Neutrophil (primary cell): ENCODE data around the gene SSTR3.

Source experiments
- H3K27ac ChIP-seq: fragments of 200-600 bp; sonication (generic); 2 replicates; pipeline ENCODE4 v1.5.1; 2016; ENCODE audit warnings: mild to moderate bottlenecking, moderate library complexity
- H3K27me3 ChIP-seq: fragments of 200-600 bp; sonication (generic); 2 replicates; pipeline ENCODE4 v1.6.0; 2016; ENCODE audit warnings: mild to moderate bottlenecking
- H3K36me3 ChIP-seq: fragments of 200-600 bp; sonication (generic); 2 replicates; pipeline ENCODE4 v1.5.1; 2017
- H3K4me1 ChIP-seq, 2 experiments: fragments of 200-600 bp in 1 of 2; sonication (generic) in 1 of 2; 1 replicate in 1 of 2; 2 replicates in 1 of 2; pipeline versions ENCODE4 v1.5.1 to v1.6.1; 2013 to 2016; ENCODE audit warnings: low read depth in 1 of 2, low read length in 1 of 2, mild to moderate bottlenecking in 1 of 2, moderate library complexity in 1 of 2; ENCODE audit not compliant: control insufficient read depth in 1 of 2, insufficient read depth in 1 of 2
- H3K4me3 ChIP-seq, 2 experiments: fragments of 200-600 bp in 1 of 2; sonication (generic) in 1 of 2; 1 replicate in 1 of 2; 2 replicates in 1 of 2; pipeline ENCODE4 v1.5.1; 2013 to 2016; ENCODE audit warnings: low read depth in 1 of 2, low read length in 1 of 2, mild to moderate bottlenecking in 1 of 2, moderate library complexity in 1 of 2
- H3K9me3 ChIP-seq: fragments of 200-600 bp; sonication (generic); 2 replicates; pipeline ENCODE4 v1.5.1; 2016
- TF ChIP-seq, protein P1 (sequence below): fragments of 200-600 bp; sonication (generic); IDR thresholded peaks from 2 replicates; pipeline ENCODE4 v1.5.1; 2016; ENCODE audit warnings: antibody characterized with exemption

The SSTR3 gene

DNA sequence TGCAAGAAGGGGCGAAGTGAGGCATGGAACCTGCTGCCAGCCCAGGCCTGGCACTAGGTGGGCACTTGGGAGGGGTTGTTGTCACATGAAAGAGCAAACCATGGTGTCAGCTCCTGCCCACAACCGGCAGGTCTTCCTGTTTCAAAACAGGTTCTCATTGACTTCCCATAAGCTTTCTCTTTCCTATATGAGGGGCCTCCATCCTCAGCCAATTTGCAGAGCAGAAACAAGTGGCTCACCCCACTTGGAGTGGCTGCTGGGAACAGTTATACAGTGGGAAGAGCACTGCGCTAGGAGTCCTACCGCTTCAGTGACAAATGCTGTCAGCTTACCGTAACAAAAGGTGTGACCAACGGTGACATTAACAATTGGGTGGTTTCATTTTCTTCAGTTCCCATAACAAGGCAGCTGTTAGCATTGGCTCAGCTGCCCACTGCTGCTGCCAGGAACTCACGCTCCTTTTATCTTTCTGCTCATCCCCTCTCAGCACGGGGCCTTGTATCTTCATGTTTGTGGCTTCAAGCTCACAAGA lies 10.2 kb upstream of the SSTR3 start:
- H3K4me1 ChIP-seq: peaks cover 78 to 86% of the 10 kb centered on the region in 2 experiments

GRCh38 chr22:37221424-37222333 lies 9.4 kb upstream of the SSTR3 start:
- H3K4me1 ChIP-seq: peaks cover 78 to 85% of the 10 kb centered on the region in 2 experiments
- H3K4me3 ChIP-seq: peak overlapping the region; percentile 55 to 64
- no peaks in the 10 kb centered on the region for H3K9me3 ChIP-seq
- no peaks in the 10 kb centered on the region for H3K27me3 ChIP-seq
- H3K36me3 ChIP-seq: peaks cover 26% of the 10 kb centered on the region
- peak overlapping the region; percentile 99 for H3K27ac ChIP-seq
- TF ChIP-seq, protein P1, sequence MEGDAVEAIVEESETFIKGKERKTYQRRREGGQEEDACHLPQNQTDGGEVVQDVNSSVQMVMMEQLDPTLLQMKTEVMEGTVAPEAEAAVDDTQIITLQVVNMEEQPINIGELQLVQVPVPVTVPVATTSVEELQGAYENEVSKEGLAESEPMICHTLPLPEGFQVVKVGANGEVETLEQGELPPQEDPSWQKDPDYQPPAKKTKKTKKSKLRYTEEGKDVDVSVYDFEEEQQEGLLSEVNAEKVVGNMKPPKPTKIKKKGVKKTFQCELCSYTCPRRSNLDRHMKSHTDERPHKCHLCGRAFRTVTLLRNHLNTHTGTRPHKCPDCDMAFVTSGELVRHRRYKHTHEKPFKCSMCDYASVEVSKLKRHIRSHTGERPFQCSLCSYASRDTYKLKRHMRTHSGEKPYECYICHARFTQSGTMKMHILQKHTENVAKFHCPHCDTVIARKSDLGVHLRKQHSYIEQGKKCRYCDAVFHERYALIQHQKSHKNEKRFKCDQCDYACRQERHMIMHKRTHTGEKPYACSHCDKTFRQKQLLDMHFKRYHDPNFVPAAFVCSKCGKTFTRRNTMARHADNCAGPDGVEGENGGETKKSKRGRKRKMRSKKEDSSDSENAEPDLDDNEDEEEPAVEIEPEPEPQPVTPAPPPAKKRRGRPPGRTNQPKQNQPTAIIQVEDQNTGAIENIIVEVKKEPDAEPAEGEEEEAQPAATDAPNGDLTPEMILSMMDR: no peak

More for the DNA sequence above, 10.2 kb upstream of the SSTR3 start:
- peaks cover 29% of the 10 kb centered on the region for H3K36me3 ChIP-seq
- peak overlapping the region; percentile 99 for H3K27ac ChIP-seq
- H3K4me3 ChIP-seq: peak overlapping the region; percentile 55 to 64
- no peaks in the 10 kb centered on the region for H3K27me3 ChIP-seq
- TF ChIP-seq, protein P1: peak; percentile 30
- H3K9me3 ChIP-seq: no peaks in the 10 kb centered on the region

GRCh38 chr22:37220543-37220981 lies 8.3 kb upstream of the SSTR3 start:
- Histone ChIP-seq H3K9me3 (no peaks in the 10 kb centered on the region), H3K4me1 (peaks cover 67 to 74% of the 10 kb centered on the region in 2 experiments), H3K36me3 (peaks cover 15% of the 10 kb centered on the region), H3K4me3 (no peak overlapping the region), H3K27ac (peak overlapping the region; percentile 99), H3K27me3 (no peaks in the 10 kb centered on the region)
- TF ChIP-seq, protein P1: no peak

DNA sequence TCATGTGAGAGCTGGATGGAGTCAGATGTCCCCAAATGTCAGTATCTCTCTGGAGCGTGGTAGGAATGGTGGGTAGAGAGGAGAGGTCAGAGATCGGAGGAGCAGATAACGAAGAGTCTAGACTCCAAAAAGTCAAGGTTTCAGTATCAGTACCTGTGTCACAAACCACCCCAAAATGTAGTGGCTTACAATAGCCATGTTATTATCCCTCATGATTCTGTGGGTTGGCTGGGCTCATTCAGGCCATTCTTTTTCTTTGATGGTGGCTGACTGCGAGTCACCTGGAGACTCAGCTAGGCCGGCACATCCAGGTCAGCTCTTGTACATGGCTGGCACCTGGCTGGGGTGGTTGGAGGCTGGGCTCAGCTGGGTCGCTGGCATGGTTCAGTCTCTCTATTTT lies 7.3 kb upstream of the SSTR3 start:
- Histone ChIP-seq H3K4me3 (no peak overlapping the region), H3K4me1 (peaks cover 57 to 63% of the 10 kb centered on the region in 2 experiments), H3K36me3 (peaks cover 5% of the 10 kb centered on the region), H3K9me3 (no peaks in the 10 kb centered on the region), H3K27ac (peak overlapping the region; percentile 99), H3K27me3 (no peaks in the 10 kb centered on the region)
- TF ChIP-seq, protein P1: no peak

- Histone ChIP-seq H3K27me3 (no peaks in the 10 kb centered on the region), H3K4me3 (no peak overlapping the region)
- TF ChIP-seq, protein P1: no peak
Observed at GRCh38 chr22:37218771-37219411, 6.6 kb upstream of the SSTR3 start.

More at GRCh38 chr22:37218771-37219411, 6.6 kb upstream of the SSTR3 start:
- Histone ChIP-seq H3K27ac (peak overlapping the region; percentile 99), H3K36me3 (no peaks in the 10 kb centered on the region), H3K4me1 (peaks cover 51 to 57% of the 10 kb centered on the region in 2 experiments), H3K9me3 (no peaks in the 10 kb centered on the region)
